DLD1 (cell line): ENCODE data around the gene RUVBL1.

Experiments used
- in situ Hi-C: cut with HindIII; loops from 2 replicates; pipeline ENCODE4 v1.10.0; 2017; ENCODE audit warnings: low sequenced_read_pairs

Gene RUVBL1

GRCh38 chr3:128083980-128084674 lies 39.5 kb downstream of the RUVBL1 start:
- in situ Hi-C loops = no loop called here

GRCh38 chr3:128083396-128083795 lies 40.2 kb downstream of the RUVBL1 start:
- in situ Hi-C loops = no loop called here

- in situ Hi-C loops = no loop called here
Observed at GRCh38 chr3:128082546-128082945, 41.1 kb downstream of the RUVBL1 start.

- in situ Hi-C loops = no loop called here
Observed at GRCh38 chr3:128081846-128082245, 41.8 kb downstream of the RUVBL1 start.

- in situ Hi-C loops = no loop called here
Observed at GRCh38 chr3:128081226-128081625, 42.4 kb downstream of the RUVBL1 start.

- in situ Hi-C loops = no loop called here
Observed at GRCh38 chr3:128080323-128081080, 43.1 kb downstream of the RUVBL1 start.

- in situ Hi-C loops = no loop called here
Observed at GRCh38 chr3:128079823-128080222, 43.8 kb downstream of the RUVBL1 start.

GRCh38 chr3:128078875-128079274 lies 44.7 kb downstream of the RUVBL1 start:
- in situ Hi-C loops = no loop called here

GRCh38 chr3:128078322-128078721 lies 45.3 kb downstream of the RUVBL1 start:
- in situ Hi-C loops = no loop called here

GRCh38 chr3:128077665-128078064 lies 45.9 kb downstream of the RUVBL1 start:
- in situ Hi-C loops = no loop called here

- in situ Hi-C loops = no loop called here
Observed at GRCh38 chr3:128077202-128077624, 46.4 kb downstream of the RUVBL1 start.

- in situ Hi-C loops = no loop called here
Observed at GRCh38 chr3:128076483-128077201, 47.0 kb downstream of the RUVBL1 start.

- in situ Hi-C loops = no loop called here
Observed at GRCh38 chr3:128075522-128076482, 47.8 kb downstream of the RUVBL1 start.

GRCh38 chr3:128074851-128075521 lies 48.6 kb downstream of the RUVBL1 start:
- in situ Hi-C loops = no loop called here

GRCh38 chr3:128073807-128074206 lies 49.8 kb downstream of the RUVBL1 start:
- in situ Hi-C loops = no loop called here

GRCh38 chr3:128073185-128073725 lies 50.4 kb downstream of the RUVBL1 start:
- in situ Hi-C loops = no loop called here

GRCh38 chr3:128072454-128073184 lies 51.0 kb downstream of the RUVBL1 start:
- in situ Hi-C loops = no loop called here

- in situ Hi-C loops = no loop called here
Observed at GRCh38 chr3:128071771-128072453, 51.7 kb downstream of the RUVBL1 start.
